AG04450 (cell line): Measurements from ENCODE around the gene C9orf85. TPM values are rescaled to one million over a fixed set of nuclear protein-coding genes. Genes with fewer than 3 reads are reported as not detected.

Experiments
- CTCF ChIA-PET: fragments of 300-600, 350-600 bp; formaldehyde crosslinking; extraction: SDS; loops from one replicate; lab custom pipeline; 2022; ENCODE audit warnings: antibody characterized with exemption, inconsistent platforms; lab: Charles Lee
- POLR2A ChIA-PET: fragments of 350-600 bp; formaldehyde crosslinking; extraction: SDS; loops from one replicate; lab custom pipeline; 2021; ENCODE audit warnings: antibody characterized with exemption, inconsistent platforms; lab: Yijun Ruan, JAX
- DNase-seq: peaks from one replicate; pipeline ENCODE4 v3.0.0-alpha.2; 2011; ENCODE audit warnings: low read depth, low spot score
- H3K27ac ChIP-seq: one replicate; pipeline ENCODE4 v1.5.1; 2012; ENCODE audit warnings: low read depth, low read length, control low read depth
- H3K27me3 ChIP-seq: one replicate; pipeline ENCODE4 v1.6.0; 2012; ENCODE audit warnings: low read length; ENCODE audit not compliant: control insufficient read depth, insufficient read depth
- H3K4me3 ChIP-seq: 2 replicates; pipeline ENCODE4 v1.5.1; 2011; ENCODE audit warnings: mild to moderate bottlenecking, low read depth, low read length, control low read depth
- H3K9me3 ChIP-seq: 2 replicates; pipeline ENCODE4 v1.5.1; 2012; ENCODE audit warnings: low read length; ENCODE audit not compliant: control insufficient read depth, insufficient read depth
- CTCF ChIP-seq: IDR thresholded peaks from 2 replicates; pipeline ENCODE4 v1.5.1; 2011; ENCODE audit warnings: low read depth, low read length, control low read depth, inconsistent platforms
- polyA plus RNA-seq: library from polyadenylated mRNA; depleted of rRNA; stranded (reverse); fragments of >200 nt; gene quantifications from 2 replicates; pipeline ENCODE4 v1.2.3, GENCODE V29; 2011

C9orf85 gene
- polyA plus RNA-seq, 1 experiment: 19.8 TPM

GRCh38 chr9:71920456-71921189 is 9.2 kb downstream of the C9orf85 start:
- no peak for TF ChIP-seq CTCF
- no peaks in the 10 kb centered on the region for H3K9me3 ChIP-seq
- ChIA-PET POLR2A (interaction anchor here (1.4 kb wide), 1 partner anchor 10 kb away, joined by 3 read pairs; the partner anchor contains the start of gene ABHD17B), CTCF (interaction anchor here (1.2 kb wide), 1 partner anchor 102 kb away, joined by 3 read pairs; no protein-coding TSS in a partner anchor)
- no peaks in the 10 kb centered on the region for H3K27me3 ChIP-seq
- DNase-seq: no peak
- H3K27ac ChIP-seq: no peak overlapping the region
- H3K4me3 ChIP-seq: no peak overlapping the region

DNA sequence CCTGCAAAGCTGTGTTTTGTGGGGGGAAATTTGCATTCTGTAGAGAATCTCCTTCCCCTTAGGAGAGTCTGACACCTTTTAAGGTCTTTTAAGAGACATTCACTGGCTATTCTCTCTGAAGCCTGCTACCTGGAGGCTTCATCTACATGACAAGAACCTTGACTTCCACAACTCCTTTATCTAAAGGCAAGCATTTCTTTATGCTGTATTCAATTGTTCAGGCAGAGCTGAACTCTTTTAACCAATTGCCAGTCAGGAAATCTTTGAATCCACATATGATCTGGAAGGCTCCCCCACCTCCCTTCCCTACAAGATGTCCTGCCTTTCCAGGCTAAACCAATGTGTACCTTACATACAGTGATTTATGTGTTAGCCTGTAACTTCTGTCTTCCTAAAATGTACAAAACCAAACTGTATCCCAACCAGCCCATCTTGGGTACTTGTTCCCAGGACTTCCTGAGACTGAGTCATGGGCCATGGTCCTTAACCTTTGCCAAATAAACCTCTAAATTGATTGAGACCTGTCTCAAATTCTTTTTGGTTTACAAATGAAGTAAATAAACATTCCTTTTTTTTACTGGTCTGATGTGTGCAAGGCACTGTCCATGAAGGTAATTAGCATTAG is 9.9 kb downstream of the C9orf85 start:
- TF ChIP-seq CTCF: no peak
- H3K27ac ChIP-seq: no peak overlapping the region
- POLR2A ChIA-PET: interaction anchor here (1.4 kb wide), 1 partner anchor 10 kb away, joined by 3 read pairs; the partner anchor contains the start of gene ABHD17B
- H3K9me3 ChIP-seq: no peaks in the 10 kb centered on the region
- CTCF ChIA-PET: no interaction called here
- no peaks in the 10 kb centered on the region for H3K27me3 ChIP-seq
- no peak overlapping the region for H3K4me3 ChIP-seq
- DNase-seq: no peak

GRCh38 chr9:71924576-71924975 is 13.1 kb downstream of the C9orf85 start:
- CTCF ChIA-PET: interaction anchor here (2.0 kb wide), 1 partner anchor 118 kb away, joined by 5 read pairs; no protein-coding TSS in a partner anchor
- no peak overlapping the region for H3K27ac ChIP-seq
- H3K4me3 ChIP-seq: no peak overlapping the region
- H3K9me3 ChIP-seq: no peaks in the 10 kb centered on the region
- POLR2A ChIA-PET: interaction anchor here (3.2 kb wide), 1 partner anchor 13 kb away, joined by 17 read pairs; the partner anchor contains the start of genes ABHD17B and C9orf85
- H3K27me3 ChIP-seq: no peaks in the 10 kb centered on the region
- no peak for TF ChIP-seq CTCF
- DNase-seq: no peak

DNA sequence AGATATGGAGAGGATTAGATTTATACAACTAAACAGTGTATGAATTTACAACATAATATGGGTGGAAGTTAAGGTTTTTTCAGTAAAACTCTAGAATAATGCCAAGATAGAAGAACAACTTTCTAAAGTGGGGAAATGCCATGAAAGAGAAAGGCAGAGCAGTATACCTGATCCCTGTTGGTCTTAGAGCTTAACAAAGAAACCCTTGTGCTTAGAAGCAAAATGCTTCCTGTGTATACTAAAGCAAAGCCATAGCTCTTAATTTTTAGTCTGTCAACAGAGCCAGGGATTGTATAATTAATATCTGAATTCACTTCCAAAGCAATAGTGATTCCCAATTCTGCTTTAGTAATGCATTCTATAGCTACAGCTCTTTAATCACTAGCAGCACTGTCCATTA is 14.4 kb downstream of the C9orf85 start:
- no peak overlapping the region for H3K4me3 ChIP-seq
- no peak for DNase-seq
- ChIA-PET CTCF (interaction anchor here (1.2 to 2.0 kb wide), 4 partner anchors 11 to 355 kb away, joined by 3 to 11 read pairs (median 4); no protein-coding TSS in a partner anchor), POLR2A (interaction anchor here (3.2 kb wide), 1 partner anchor 14 kb away, joined by 17 read pairs; the partner anchor contains the start of genes ABHD17B and C9orf85)
- H3K27me3 ChIP-seq: no peaks in the 10 kb centered on the region
- H3K27ac ChIP-seq: no peak overlapping the region
- no peak for TF ChIP-seq CTCF
- no peaks in the 10 kb centered on the region for H3K9me3 ChIP-seq
